Adrenal gland (tissue), 12 donors: Measurements from ENCODE around the gene MPP3. TPM values are rescaled to one million over a fixed set of nuclear protein-coding genes. Genes with fewer than 3 reads are reported as not detected.

Source experiments
- DNase-seq, 7 donors: peaks; one replicate each; pipeline ENCODE4 v3.0.0-alpha.2; 2019 to 2020
- H3K27ac ChIP-seq, 5 donors: fragments of 200-600 bp; sonication (generic) in 4 of 5; 1 replicate in 3 of 5; 2 replicates in 2 of 5; pipeline versions ENCODE4 v1.5.1 to v1.8.0; 2016 to 2020; ENCODE audit warnings: mild to moderate bottlenecking in 1 of 5
- H3K27me3 ChIP-seq: fragments of 200-600 bp; 2 replicates; pipeline ENCODE4 v1.8.0; 2021
- H3K36me3 ChIP-seq, 2 donors: fragments of 200-600 bp; replicated peaks in 1 of 2; 1 replicate in 1 of 2; 2 replicates in 1 of 2; pipeline versions ENCODE4 v1.5.1 to v1.8.0; 2018 to 2022
- H3K4me1 ChIP-seq, 2 donors: fragments of 200-600 bp; replicated peaks in 1 of 2; 1 replicate in 1 of 2; 2 replicates in 1 of 2; pipeline versions ENCODE4 v1.5.1 to v1.8.0; 2018 to 2021
- H3K4me3 ChIP-seq, 4 donors: fragments of 200-600 bp; sonication (generic) in 3 of 4; one replicate each; pipeline ENCODE4 v1.5.1; 2016 to 2018
- H3K9me3 ChIP-seq, 3 donors: fragments of 200-600 bp; sonication (generic) in 1 of 3; replicated peaks in 1 of 3; 1 replicate in 2 of 3; 2 replicates in 1 of 3; pipeline versions ENCODE4 v1.5.1 to v1.8.0; 2016 to 2021
- CTCF ChIP-seq, 6 experiments: fragments of 450-650 bp in 4 of 6; fragments of 200-600 bp in 2 of 6; sonication (generic) in 1 of 6; IDR thresholded peaks; 1 replicate in 5 of 6; 2 replicates in 1 of 6; pipeline versions ENCODE4 v1.5.1 to v1.8.0; 2016 to 2021; ENCODE audit warnings: antibody characterized with exemption in 6 of 6, mild to moderate bottlenecking in 2 of 6, moderate library complexity in 1 of 6
- POLR2A ChIP-seq, 2 donors: fragments of 450-650 bp; IDR thresholded peaks; one replicate each; pipeline ENCODE4 v1.6.1; 2017; ENCODE audit warnings: antibody characterized with exemption in 2 of 2, mild to moderate bottlenecking in 2 of 2, moderate library complexity in 1 of 2
- WGBS, 4 donors: extraction: QIAGEN DNeasy Blood & Tissue Kit in 2 of 4; methylation state at CpG; one replicate each; pipeline versions ENCODE4 v1.1.5 to v1.1.7; 2013 to 2017; 5-methylcytosine and 5-hydroxymethylcytosine counted together
- intact Hi-C, 2 donors: fragments of 100-400 bp; cut with DNase I; formaldehyde crosslinking; loops; one replicate each; pipeline versions ENCODE4 v1.14.1 to v1.15.0; 2022 to 2023
- polyA plus RNA-seq, 3 donors: library from polyadenylated mRNA; stranded (reverse); fragments of 200-250 nt in 2 of 3; fragments of 350-450 nt in 1 of 3; fragmentation: Illumina TruSeq in 1 of 3; extraction: RNeasy Lipid Tissue Mini Kit (QIAGEN cat#74804) in 1 of 3; gene quantifications; one replicate each; pipeline ENCODE4 v1.2.3, GENCODE V29; 2013 to 2014
- total RNA-seq, 9 donors: library from RNA; depleted of rRNA in 4 of 9; stranded (reverse); fragments of >200 nt in 4 of 9; fragments of 120-200 nt in 1 of 9; fragmentation: NEBNext Ultra II Directional in 1 of 9; extraction: Animal tissue kit (Norgen Biotek cat#: 25700) in 1 of 9; gene quantifications; one replicate each; pipeline versions ENCODE4 v1.1.0 to v1.2.4, GENCODE V29; 2013 to 2023
- donor health status: healthy with polysubstance abuse.
- donor health status: Bipolar disorder and iron deficiency.
- donor health status: DM: yes; HTN: yes; CAD: no.
- donor health status: DM: no; HTN: no; CAD: no.
- donor health status: DM: no; HTN: no; CAD: no.
- donor health status: DM: yes; HTN: yes; CAD: no.

MPP3 gene
- total and polyA plus RNA-seq, 12 donors: 0.60 to 10.6 (median 3.6) TPM

GRCh38 chr17:43779145-43780125, 53.5 kb downstream of the MPP3 start:
- Histone ChIP-seq H3K4me1 (peaks cover 12 to 30% of the 10 kb centered on the region in 2 donors), H3K36me3 (peaks cover 0 to 9% of the 10 kb centered on the region in 2 donors), H3K27ac (peak overlapping the region in 4 of 5 donors; percentile 98 to 100 (median 100)), H3K27me3 (no peaks in the 10 kb centered on the region), H3K4me3 (peak overlapping the region; percentile 22 to 81 (median 62)), H3K9me3 (no peaks in the 10 kb centered on the region)
- TF ChIP-seq CTCF (IDR thresholded peaks at IDR 0.05): peak in 2 of 6 experiments; percentile 7 to 12
- no peak for TF ChIP-seq POLR2A (IDR thresholded peaks at IDR 0.05)
- 8 to 18% (median 11%) methylated on average over 14 to 26 of the region's 26 CpGs for WGBS, 4 donors
- intact Hi-C loops: loop anchor here (5.0 to 10.0 kb wide), 2 partner anchors 55 to 68 kb away; partner anchors contain the start of genes CD300LG (in 1 of the 2) and MPP3 (in 1 of the 2)
- peak in 4 of 7 donors; percentile 39 to 73 (median 54) for DNase-seq

GRCh38 chr17:43778337-43779144, 54.4 kb downstream of the MPP3 start, which contains the start of gene DUSP3:
Gene DUSP3, minus strand, starts transcription at chr17:43778977. Its CDS starts 53 bp downstream, at chr17:43778924.
- Histone ChIP-seq H3K27me3 (no peaks in the 10 kb centered on the region), H3K36me3 (peaks cover 0 to 18% of the 10 kb centered on the region in 2 donors), H3K4me1 (peaks cover 12 to 30% of the 10 kb centered on the region in 2 donors), H3K9me3 (no peaks in the 10 kb centered on the region), H3K27ac (peak within 1 kb of the TSS; percentile 98 to 100 (median 100)), H3K4me3 (peak within 1 kb of the TSS; percentile 50 to 81 (median 64))
- intact Hi-C loops: no loop called here
- TF ChIP-seq POLR2A (IDR thresholded peaks at IDR 0.05) (peak; percentile 94 to 95), CTCF (IDR thresholded peaks at IDR 0.05) (no peak)
- WGBS, 4 donors: 0 to 1% (median 1%) methylated on average over 28 to 100 of the region's 100 CpGs; no CpG with 5 or more reads in 1 of the 4 donors
- peak; percentile 97 to 99 (median 98) for DNase-seq

- Histone ChIP-seq H3K9me3 (no peaks in the 10 kb centered on the region), H3K36me3 (peaks cover 0 to 54% of the 10 kb centered on the region in 2 donors), H3K4me1 (peaks cover 12 to 33% of the 10 kb centered on the region in 2 donors), H3K27me3 (no peaks in the 10 kb centered on the region), H3K4me3 (no peak overlapping the region), H3K27ac (no peak overlapping the region)
- intact Hi-C loops: no loop called here
- TF ChIP-seq POLR2A (IDR thresholded peaks at IDR 0.05) (no peak), CTCF (IDR thresholded peaks at IDR 0.05) (no peak)
- WGBS, 4 donors: 89 to 97% (median 91%) methylated on average over 10 to 16 of the region's 16 CpGs
- no peak for DNase-seq
These were observed 58.4 kb downstream of the MPP3 start for GRCh38 chr17:43774304-43775250.
